A673 (cell line): Measurements from ENCODE around the gene SEMA4C.

ENCODE experiments used
- EZH2 ChIP-seq: fragments of 200-600 bp; sonication (generic); IDR thresholded peaks from 2 replicates; pipeline ENCODE4 v1.6.1; 2017; ENCODE audit warnings: borderline replicate concordance, low read depth, mild to moderate bottlenecking, mixed read lengths, antibody characterized with exemption, low read length; ENCODE audit not compliant: poor library complexity, severe bottlenecking
- TF ChIP-seq, protein P1 (sequence below): fragments of 300-800, 200-600 bp; sonication (generic); conservative IDR thresholded peaks from 2 replicates; pipeline ENCODE4 v1.5.1; 2017; ENCODE audit warnings: low read depth, mild to moderate bottlenecking, antibody characterized with exemption, low read length, moderate library complexity, mixed read lengths

- TF ChIP-seq, protein P1, sequence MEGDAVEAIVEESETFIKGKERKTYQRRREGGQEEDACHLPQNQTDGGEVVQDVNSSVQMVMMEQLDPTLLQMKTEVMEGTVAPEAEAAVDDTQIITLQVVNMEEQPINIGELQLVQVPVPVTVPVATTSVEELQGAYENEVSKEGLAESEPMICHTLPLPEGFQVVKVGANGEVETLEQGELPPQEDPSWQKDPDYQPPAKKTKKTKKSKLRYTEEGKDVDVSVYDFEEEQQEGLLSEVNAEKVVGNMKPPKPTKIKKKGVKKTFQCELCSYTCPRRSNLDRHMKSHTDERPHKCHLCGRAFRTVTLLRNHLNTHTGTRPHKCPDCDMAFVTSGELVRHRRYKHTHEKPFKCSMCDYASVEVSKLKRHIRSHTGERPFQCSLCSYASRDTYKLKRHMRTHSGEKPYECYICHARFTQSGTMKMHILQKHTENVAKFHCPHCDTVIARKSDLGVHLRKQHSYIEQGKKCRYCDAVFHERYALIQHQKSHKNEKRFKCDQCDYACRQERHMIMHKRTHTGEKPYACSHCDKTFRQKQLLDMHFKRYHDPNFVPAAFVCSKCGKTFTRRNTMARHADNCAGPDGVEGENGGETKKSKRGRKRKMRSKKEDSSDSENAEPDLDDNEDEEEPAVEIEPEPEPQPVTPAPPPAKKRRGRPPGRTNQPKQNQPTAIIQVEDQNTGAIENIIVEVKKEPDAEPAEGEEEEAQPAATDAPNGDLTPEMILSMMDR, result no peak
- no peak for TF ChIP-seq EZH2
These were observed 41.4 kb downstream of the SEMA4C start for GRCh38 chr2:96828436-96828835.
